ENCODE data around the gene MED12. TPM values are rescaled to one million over a fixed set of nuclear protein-coding genes. Genes with fewer than 3 reads are reported as not detected.

The MED12 gene
- total and polyA plus RNA-seq, 10 of the 15 experiments (the other 5 are each of a cell fraction or from before 2014, with no cell fraction given) = 0.68 to 28.5 (median 13.7) TPM

DNA sequence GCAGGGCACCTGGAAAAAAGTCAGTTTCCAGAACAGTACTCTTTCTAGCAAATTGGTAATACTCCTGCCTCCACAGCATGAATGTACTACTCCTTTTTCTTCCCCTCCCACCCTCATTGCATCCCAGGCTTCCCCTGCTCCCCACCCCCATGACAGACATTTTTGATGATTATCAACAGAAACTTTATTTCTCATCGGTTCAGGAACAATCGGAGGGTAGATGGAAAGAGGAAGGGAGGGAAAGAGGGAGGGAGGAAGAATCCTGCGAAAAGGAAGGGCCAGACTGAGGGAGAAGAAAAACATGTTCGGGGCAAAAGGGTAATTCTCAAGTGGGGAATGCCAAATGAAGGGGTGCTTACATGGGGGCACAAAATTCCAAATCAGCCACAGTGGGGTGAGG lies 11.2 kb upstream of the MED12 start:
- intact Hi-C loops (cut with micrococcal nuclease; ENCODE audit: unreplicated experiment) = no loop called here
- POLR2A ChIA-PET = interaction anchor here (1.4 kb wide), 1 partner anchor 10 kb away, joined by 3 read pairs; no protein-coding TSS in a partner anchor

More for the DNA sequence above, 11.2 kb upstream of the MED12 start:
- Histone ChIP-seq H3K36me3 (ENCODE audit: control insufficient read depth in 2 of 2, insufficient read depth in 2 of 2, low read length in 1 of 2) (no peaks in the 10 kb centered on the region; a peak in 1 of 4 replicates), H2AFZ (ENCODE audit: control insufficient read depth, low read depth, low read length) (no peak overlapping the region), H3K27ac (ENCODE audit: control insufficient read depth, insufficient read depth) (no peak overlapping the region), H3K4me1 (ENCODE audit: control insufficient read depth, insufficient read depth, low read length) (peaks cover 4% of the 10 kb centered on the region), H4K20me1 (ENCODE audit: control insufficient read depth, insufficient read depth) (no peaks in the 10 kb centered on the region), H3K9me3 (replicated peaks; ENCODE audit: control insufficient read depth, insufficient read depth, low read length) (no peaks in the 10 kb centered on the region; the same call in 2 of the 3 replicates), H3K9ac (ENCODE audit: control insufficient read depth, insufficient read depth, low read length) (no peak overlapping the region), H3K4me3 (no peak overlapping the region), H3K79me2 (ENCODE audit: control insufficient read depth, insufficient read depth, low read length) (peaks cover 44% of the 10 kb centered on the region), H3K4me2 (ENCODE audit: control insufficient read depth, insufficient read depth) (no peak overlapping the region; the same call in 1 of the 2 replicates), H3K27me3 (replicated peaks in 1 of 2; ENCODE audit: control insufficient read depth in 2 of 2, insufficient read depth in 2 of 2, low read length in 1 of 2) (no peaks in the 10 kb centered on the region)
- no peak for DNase-seq (ENCODE audit: low read depth, low spot score)
- ChIA-PET CTCF (no interaction called here), RAD21 (ENCODE audit: unreplicated experiment) (no interaction called here), SMC1A (ENCODE audit: uncharacterized antibody, unreplicated experiment) (no interaction called here)
- BruUV-seq (replicated peaks) = no TSS peak
- in situ Hi-C loops (cut with MboI) = no loop called here
- TF ChIP-seq BRCA1 (IDR thresholded peaks at IDR 0.05; ENCODE audit: low read depth, low read length) (no peak), HDAC6 (IDR thresholded peaks at IDR 0.05; ENCODE audit: unreplicated experiment) (no peak), ZBTB40 (IDR thresholded peaks at IDR 0.05; ENCODE audit: borderline replicate concordance) (0 out of 2 replicates have a peak, but pooled peaks have one; percentile 21)
- ATAC-seq = no peak
- no peak for FAIRE-seq
- WGBS (ENCODE audit: insufficient coverage, insufficient replicate concordance, low lambda C conversion rate, missing lambda C conversion rate) = 98% methylated on average over 4 of the region's 4 CpGs
